ENCODE results near the gene EPHA8. TPM values are rescaled to one million over a fixed set of nuclear protein-coding genes. Genes with fewer than 3 reads are reported as not detected.

Gene EPHA8
- polyA plus RNA-seq, 1 of the 3 experiments (the other 2 are of a cell fraction) = 0.02 TPM

DNA sequence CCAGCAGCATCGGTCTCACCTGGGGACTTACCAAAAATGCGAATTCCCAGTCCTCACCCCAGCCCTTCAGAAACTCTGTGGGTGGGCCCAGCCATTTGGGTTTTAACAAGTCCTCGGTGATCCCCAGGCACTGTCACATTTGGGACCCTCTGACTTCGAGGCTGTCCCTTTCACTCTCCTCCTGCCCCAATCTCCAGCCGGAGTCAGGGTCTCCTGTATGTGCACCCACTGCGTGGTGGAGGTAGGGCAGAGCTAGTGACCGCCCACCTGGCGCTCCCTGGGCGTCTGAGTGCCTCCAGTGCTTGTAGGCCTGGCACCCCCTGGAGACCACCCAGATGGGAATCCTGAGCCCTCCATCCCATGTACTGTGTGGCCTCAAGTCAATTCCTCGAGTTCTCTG is 31.1 kb downstream of the EPHA8 start (continued):
- TF ChIP-seq SIN3A (IDR thresholded peaks at IDR 0.05; ENCODE audit: borderline replicate concordance, low read depth, low read length) = no peak
- TF ChIP-seq TAF1 (IDR thresholded peaks at IDR 0.05; ENCODE audit: borderline replicate concordance, low read depth, low read length) = no peak

DNA sequence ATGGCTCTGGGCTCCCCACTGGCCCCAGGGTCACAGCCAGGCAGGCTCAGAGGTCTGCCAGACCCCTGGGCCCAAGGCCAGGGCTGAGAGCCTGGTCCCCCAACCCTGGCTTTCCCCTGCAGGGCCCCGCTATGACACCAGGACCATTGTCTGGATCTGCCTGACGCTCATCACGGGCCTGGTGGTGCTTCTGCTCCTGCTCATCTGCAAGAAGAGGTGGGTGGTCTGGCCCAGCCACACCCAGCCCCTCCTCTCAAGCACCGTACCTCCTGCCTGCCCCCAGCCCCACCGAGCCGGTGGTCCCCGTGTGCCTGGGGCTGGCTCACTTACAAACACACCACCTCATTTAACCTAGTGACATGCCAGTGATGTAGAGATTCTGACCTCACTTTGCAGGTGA is 31.8 kb downstream of the EPHA8 start:
- DNase-seq = no peak
- no peak overlapping the region for H2AFZ ChIP-seq (ENCODE audit: low read depth)
- no peaks in the 10 kb centered on the region for H4K20me1 ChIP-seq (ENCODE audit: insufficient read depth)
- H3K27ac ChIP-seq (ENCODE audit: low read depth in 2 of 2, low read length in 1 of 2) = no peak overlapping the region
- no peaks in the 10 kb centered on the region for H3K9me3 ChIP-seq
- H3K4me2 ChIP-seq = no peak overlapping the region
- peaks cover 0 to 6% of the 10 kb centered on the region in 2 experiments; a peak in 1 of 4 replicates for H3K4me1 ChIP-seq (ENCODE audit: control insufficient read depth in 1 of 2, insufficient read depth in 2 of 2, low read depth in 1 of 2, low read length in 1 of 2)
- no peak overlapping the region for H3K9ac ChIP-seq
- ChIA-PET CTCF (no interaction called here), POLR2A (no interaction called here)
- WGBS (ENCODE audit: low lambda C conversion rate) = 0% methylated on average over 1 of the region's 7 CpGs
- no peaks in the 10 kb centered on the region for H3F3A ChIP-seq (replicated peaks; ENCODE audit: insufficient read depth)
- TF ChIP-seq, protein P1, sequence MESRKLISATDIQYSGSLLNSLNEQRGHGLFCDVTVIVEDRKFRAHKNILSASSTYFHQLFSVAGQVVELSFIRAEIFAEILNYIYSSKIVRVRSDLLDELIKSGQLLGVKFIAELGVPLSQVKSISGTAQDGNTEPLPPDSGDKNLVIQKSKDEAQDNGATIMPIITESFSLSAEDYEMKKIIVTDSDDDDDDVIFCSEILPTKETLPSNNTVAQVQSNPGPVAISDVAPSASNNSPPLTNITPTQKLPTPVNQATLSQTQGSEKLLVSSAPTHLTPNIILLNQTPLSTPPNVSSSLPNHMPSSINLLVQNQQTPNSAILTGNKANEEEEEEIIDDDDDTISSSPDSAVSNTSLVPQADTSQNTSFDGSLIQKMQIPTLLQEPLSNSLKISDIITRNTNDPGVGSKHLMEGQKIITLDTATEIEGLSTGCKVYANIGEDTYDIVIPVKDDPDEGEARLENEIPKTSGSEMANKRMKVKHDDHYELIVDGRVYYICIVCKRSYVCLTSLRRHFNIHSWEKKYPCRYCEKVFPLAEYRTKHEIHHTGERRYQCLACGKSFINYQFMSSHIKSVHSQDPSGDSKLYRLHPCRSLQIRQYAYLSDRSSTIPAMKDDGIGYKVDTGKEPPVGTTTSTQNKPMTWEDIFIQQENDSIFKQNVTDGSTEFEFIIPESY (IDR thresholded peaks at IDR 0.05; ENCODE audit: borderline replicate concordance, low read depth) = no peak
- TF ChIP-seq TCF12 (IDR thresholded peaks at IDR 0.05) (no peak), NFIC (IDR thresholded peaks at IDR 0.05; ENCODE audit: borderline replicate concordance) (no peak), FOXM1 (IDR thresholded peaks at IDR 0.05; ENCODE audit: low read depth) (no peak), YY1 (IDR thresholded peaks at IDR 0.05; ENCODE audit: low read depth) (no peak), RCOR1 (IDR thresholded peaks at IDR 0.05; ENCODE audit: low read length) (no peak), EZH2phosphoT487 (IDR thresholded peaks at IDR 0.05; ENCODE audit: borderline replicate concordance, low read depth) (no peak), FOSL2 (IDR thresholded peaks at IDR 0.05; ENCODE audit: borderline replicate concordance, low read depth) (no peak), TAF1 (IDR thresholded peaks at IDR 0.05; ENCODE audit: borderline replicate concordance, low read depth, low read length) (no peak), FOXJ3 (CRISPR knock-in tag; IDR thresholded peaks at IDR 0.05) (no peak), MEF2A (IDR thresholded peaks at IDR 0.05; ENCODE audit: borderline replicate concordance, low read depth) (no peak), GABPA (IDR thresholded peaks at IDR 0.05; ENCODE audit: low read depth) (no peak), CHD2 (IDR thresholded peaks at IDR 0.05; ENCODE audit: low read length, partially characterized antibody) (no peak), ELF1 (IDR thresholded peaks at IDR 0.05) (no peak), SIN3A (IDR thresholded peaks at IDR 0.05; ENCODE audit: borderline replicate concordance, low read depth, low read length) (no peak)
- TF ChIP-seq, protein P2, sequence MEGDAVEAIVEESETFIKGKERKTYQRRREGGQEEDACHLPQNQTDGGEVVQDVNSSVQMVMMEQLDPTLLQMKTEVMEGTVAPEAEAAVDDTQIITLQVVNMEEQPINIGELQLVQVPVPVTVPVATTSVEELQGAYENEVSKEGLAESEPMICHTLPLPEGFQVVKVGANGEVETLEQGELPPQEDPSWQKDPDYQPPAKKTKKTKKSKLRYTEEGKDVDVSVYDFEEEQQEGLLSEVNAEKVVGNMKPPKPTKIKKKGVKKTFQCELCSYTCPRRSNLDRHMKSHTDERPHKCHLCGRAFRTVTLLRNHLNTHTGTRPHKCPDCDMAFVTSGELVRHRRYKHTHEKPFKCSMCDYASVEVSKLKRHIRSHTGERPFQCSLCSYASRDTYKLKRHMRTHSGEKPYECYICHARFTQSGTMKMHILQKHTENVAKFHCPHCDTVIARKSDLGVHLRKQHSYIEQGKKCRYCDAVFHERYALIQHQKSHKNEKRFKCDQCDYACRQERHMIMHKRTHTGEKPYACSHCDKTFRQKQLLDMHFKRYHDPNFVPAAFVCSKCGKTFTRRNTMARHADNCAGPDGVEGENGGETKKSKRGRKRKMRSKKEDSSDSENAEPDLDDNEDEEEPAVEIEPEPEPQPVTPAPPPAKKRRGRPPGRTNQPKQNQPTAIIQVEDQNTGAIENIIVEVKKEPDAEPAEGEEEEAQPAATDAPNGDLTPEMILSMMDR (IDR thresholded peaks at IDR 0.05) = no peak
- TF ChIP-seq, protein P3, sequence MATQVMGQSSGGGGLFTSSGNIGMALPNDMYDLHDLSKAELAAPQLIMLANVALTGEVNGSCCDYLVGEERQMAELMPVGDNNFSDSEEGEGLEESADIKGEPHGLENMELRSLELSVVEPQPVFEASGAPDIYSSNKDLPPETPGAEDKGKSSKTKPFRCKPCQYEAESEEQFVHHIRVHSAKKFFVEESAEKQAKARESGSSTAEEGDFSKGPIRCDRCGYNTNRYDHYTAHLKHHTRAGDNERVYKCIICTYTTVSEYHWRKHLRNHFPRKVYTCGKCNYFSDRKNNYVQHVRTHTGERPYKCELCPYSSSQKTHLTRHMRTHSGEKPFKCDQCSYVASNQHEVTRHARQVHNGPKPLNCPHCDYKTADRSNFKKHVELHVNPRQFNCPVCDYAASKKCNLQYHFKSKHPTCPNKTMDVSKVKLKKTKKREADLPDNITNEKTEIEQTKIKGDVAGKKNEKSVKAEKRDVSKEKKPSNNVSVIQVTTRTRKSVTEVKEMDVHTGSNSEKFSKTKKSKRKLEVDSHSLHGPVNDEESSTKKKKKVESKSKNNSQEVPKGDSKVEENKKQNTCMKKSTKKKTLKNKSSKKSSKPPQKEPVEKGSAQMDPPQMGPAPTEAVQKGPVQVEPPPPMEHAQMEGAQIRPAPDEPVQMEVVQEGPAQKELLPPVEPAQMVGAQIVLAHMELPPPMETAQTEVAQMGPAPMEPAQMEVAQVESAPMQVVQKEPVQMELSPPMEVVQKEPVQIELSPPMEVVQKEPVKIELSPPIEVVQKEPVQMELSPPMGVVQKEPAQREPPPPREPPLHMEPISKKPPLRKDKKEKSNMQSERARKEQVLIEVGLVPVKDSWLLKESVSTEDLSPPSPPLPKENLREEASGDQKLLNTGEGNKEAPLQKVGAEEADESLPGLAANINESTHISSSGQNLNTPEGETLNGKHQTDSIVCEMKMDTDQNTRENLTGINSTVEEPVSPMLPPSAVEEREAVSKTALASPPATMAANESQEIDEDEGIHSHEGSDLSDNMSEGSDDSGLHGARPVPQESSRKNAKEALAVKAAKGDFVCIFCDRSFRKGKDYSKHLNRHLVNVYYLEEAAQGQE (IDR thresholded peaks at IDR 0.05; ENCODE audit: low read depth, low read length) = no peak
- TF ChIP-seq, protein P4, sequence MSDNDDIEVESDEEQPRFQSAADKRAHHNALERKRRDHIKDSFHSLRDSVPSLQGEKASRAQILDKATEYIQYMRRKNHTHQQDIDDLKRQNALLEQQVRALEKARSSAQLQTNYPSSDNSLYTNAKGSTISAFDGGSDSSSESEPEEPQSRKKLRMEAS (IDR thresholded peaks at IDR 0.05; ENCODE audit: low read depth) = no peak
- TF ChIP-seq, protein P5, sequence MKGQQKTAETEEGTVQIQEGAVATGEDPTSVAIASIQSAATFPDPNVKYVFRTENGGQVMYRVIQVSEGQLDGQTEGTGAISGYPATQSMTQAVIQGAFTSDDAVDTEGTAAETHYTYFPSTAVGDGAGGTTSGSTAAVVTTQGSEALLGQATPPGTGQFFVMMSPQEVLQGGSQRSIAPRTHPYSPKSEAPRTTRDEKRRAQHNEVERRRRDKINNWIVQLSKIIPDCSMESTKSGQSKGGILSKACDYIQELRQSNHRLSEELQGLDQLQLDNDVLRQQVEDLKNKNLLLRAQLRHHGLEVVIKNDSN (IDR thresholded peaks at IDR 0.05; ENCODE audit: borderline replicate concordance, low read depth) = no peak
- no peaks in the 10 kb centered on the region for H3K79me2 ChIP-seq (ENCODE audit: insufficient read depth)
- peaks cover 3% of the 10 kb centered on the region; the same call in 1 of the 2 replicates for H3K27me3 ChIP-seq (ENCODE audit: insufficient read depth)
- H3K4me3 ChIP-seq (ENCODE audit: low read depth in 2 of 2, low read length in 1 of 2) = no peak overlapping the region
- no peaks in the 10 kb centered on the region for H3K9me2 ChIP-seq
- no peaks in the 10 kb centered on the region for H3K36me3 ChIP-seq (replicated peaks in 1 of 2; ENCODE audit: control insufficient read depth in 1 of 2, insufficient read depth in 2 of 2, low read length in 1 of 2)

Measured in SK-N-SH (cell line).